ENCODE measurements around the gene NCOR2. TPM values are rescaled to one million over a fixed set of nuclear protein-coding genes. Genes with fewer than 3 reads are reported as not detected.

Gene NCOR2
- polyA plus RNA-seq, 1 donor from 2014 or later, result 4.8 TPM

- H3K36me3 ChIP-seq (ENCODE audit: insufficient read depth, low read length), result no peaks in the 10 kb centered on the region
- no peaks in the 10 kb centered on the region for H4K20me1 ChIP-seq (ENCODE audit: insufficient read depth)
- H3F3A ChIP-seq (ENCODE audit: insufficient read depth, low read length, poor library complexity, severe bottlenecking), result no peaks in the 10 kb centered on the region
- H3K9me2 ChIP-seq (ENCODE audit: insufficient read depth, low read length), result no peaks in the 10 kb centered on the region
- H3K4me2 ChIP-seq (ENCODE audit: low read length), result no peak overlapping the region
- no peaks in the 10 kb centered on the region for H3K9me3 ChIP-seq (ENCODE audit: low read length)
- no peaks in the 10 kb centered on the region for H3K79me2 ChIP-seq (replicated peaks; ENCODE audit: insufficient read depth, low read length)
- no peak for TF ChIP-seq TAF1 (IDR thresholded peaks at IDR 0.05; ENCODE audit: low read depth)
- TF ChIP-seq CTCF (IDR thresholded peaks at IDR 0.05; ENCODE audit: poor library complexity, severe bottlenecking), result no peak
- no peak for TF ChIP-seq MXI1 (conservative IDR thresholded peaks at IDR 0.05; ENCODE audit: poor library complexity, severe bottlenecking)
- TF ChIP-seq EP300 (conservative IDR thresholded peaks at IDR 0.05; ENCODE audit: poor library complexity, severe bottlenecking), result no peak
- TF ChIP-seq RAD21 (conservative IDR thresholded peaks at IDR 0.05), result no peak
- no peak for TF ChIP-seq POLR2AphosphoS5 (IDR thresholded peaks at IDR 0.05)
- no peak for TF ChIP-seq REST (IDR thresholded peaks at IDR 0.05; ENCODE audit: borderline replicate concordance)
- TF ChIP-seq SMC3 (conservative IDR thresholded peaks at IDR 0.05; ENCODE audit: poor library complexity), result no peak
- no peak for TF ChIP-seq EZH2 (IDR thresholded peaks at IDR 0.05; ENCODE audit: borderline replicate concordance, insufficient read depth, low read length, poor library complexity, severe bottlenecking)
- no peak overlapping the region for H3K27ac ChIP-seq (ENCODE audit: low read length)
- no peak overlapping the region for H3K9ac ChIP-seq (ENCODE audit: low read length)
- H3K27me3 ChIP-seq (ENCODE audit: insufficient read depth, low read depth, low read length), result no peaks in the 10 kb centered on the region
- no peak overlapping the region for H2AFZ ChIP-seq (ENCODE audit: low read depth, low read length)
- no peak overlapping the region for H3K4me3 ChIP-seq (ENCODE audit: low read length)
Observed at GRCh38 chr12:124612410-124612680, 44.9 kb upstream of the NCOR2 start.

- Histone ChIP-seq H3K27me3 (ENCODE audit: insufficient read depth, low read depth, low read length) (no peaks in the 10 kb centered on the region), H2AFZ (ENCODE audit: low read depth, low read length) (no peak overlapping the region), H3K9me2 (ENCODE audit: insufficient read depth, low read length) (no peaks in the 10 kb centered on the region), H3K4me2 (ENCODE audit: low read length) (no peak overlapping the region), H3K27ac (ENCODE audit: low read length) (no peak overlapping the region), H3F3A (ENCODE audit: insufficient read depth, low read length, poor library complexity, severe bottlenecking) (no peaks in the 10 kb centered on the region), H4K20me1 (ENCODE audit: insufficient read depth) (no peaks in the 10 kb centered on the region), H3K9me3 (ENCODE audit: low read length) (no peaks in the 10 kb centered on the region), H3K4me3 (ENCODE audit: low read length) (no peak overlapping the region), H3K9ac (ENCODE audit: low read length) (no peak overlapping the region), H3K79me2 (replicated peaks; ENCODE audit: insufficient read depth, low read length) (no peaks in the 10 kb centered on the region), H3K36me3 (ENCODE audit: insufficient read depth, low read length) (no peaks in the 10 kb centered on the region)
- no peak for TF ChIP-seq SMC3 (conservative IDR thresholded peaks at IDR 0.05; ENCODE audit: poor library complexity)
- TF ChIP-seq EZH2 (IDR thresholded peaks at IDR 0.05; ENCODE audit: borderline replicate concordance, insufficient read depth, low read length, poor library complexity, severe bottlenecking), result no peak
- TF ChIP-seq RAD21 (conservative IDR thresholded peaks at IDR 0.05), result no peak
- TF ChIP-seq EP300 (conservative IDR thresholded peaks at IDR 0.05; ENCODE audit: poor library complexity, severe bottlenecking), result no peak
- no peak for TF ChIP-seq CTCF (IDR thresholded peaks at IDR 0.05; ENCODE audit: poor library complexity, severe bottlenecking)
- no peak for TF ChIP-seq TAF1 (IDR thresholded peaks at IDR 0.05; ENCODE audit: low read depth)
- TF ChIP-seq POLR2AphosphoS5 (IDR thresholded peaks at IDR 0.05), result no peak
- TF ChIP-seq REST (IDR thresholded peaks at IDR 0.05; ENCODE audit: borderline replicate concordance), result no peak
- TF ChIP-seq MXI1 (conservative IDR thresholded peaks at IDR 0.05; ENCODE audit: poor library complexity, severe bottlenecking), result no peak
Observed at GRCh38 chr12:124611559-124612409, 44.4 kb upstream of the NCOR2 start.

Measured in neural cell (in vitro differentiated cells).